CD4-positive, alpha-beta T cell treated with Interleukin-17A for 1 hour (primary cell): ENCODE measurements around the gene SH3BGRL.

Experiments used
- DNase-seq: peaks from one replicate; pipeline ENCODE4 v3.0.0-alpha.2; 2020

SH3BGRL gene

GRCh38 chrX:81201671-81202455 lies at the start of gene SH3BGRL, which contains the start of gene HMGN5:
Gene SH3BGRL, plus strand, starts transcription at chrX:81202102. Its CDS starts 99 bp downstream, at chrX:81202201.
Gene HMGN5, minus strand, starts transcription at chrX:81201913. Its CDS starts 80,364 bp downstream, at chrX:81121549.
- DNase-seq = peak; percentile 78

- DNase-seq = no peak
Observed at GRCh38 chrX:81168391-81168790, 33.5 kb upstream of the SH3BGRL start.

- peak; percentile 22 for DNase-seq
Observed at GRCh38 chrX:81174286-81174685, 27.6 kb upstream of the SH3BGRL start.

GRCh38 chrX:81195259-81195658 lies 6.6 kb upstream of the SH3BGRL start:
- DNase-seq = no peak

GRCh38 chrX:81195712-81196111 lies 6.2 kb upstream of the SH3BGRL start:
- DNase-seq = peak; percentile 71

- DNase-seq = no peak
Observed at GRCh38 chrX:81201071-81201470, 831 bp upstream of the SH3BGRL start.

- peak; percentile 1 for DNase-seq
Observed at GRCh38 chrX:81202456-81202819, 536 bp downstream of the SH3BGRL start.

- no peak for DNase-seq
Observed at GRCh38 chrX:81202943-81203342, 1.0 kb downstream of the SH3BGRL start.

- no peak for DNase-seq
Observed at GRCh38 chrX:81205551-81205950, 3.6 kb downstream of the SH3BGRL start.

- no peak for DNase-seq
Observed at GRCh38 chrX:81206476-81206875, 4.6 kb downstream of the SH3BGRL start.

GRCh38 chrX:81208916-81209315 lies 7.0 kb downstream of the SH3BGRL start:
- DNase-seq = no peak

GRCh38 chrX:81215685-81216084 lies 13.8 kb downstream of the SH3BGRL start:
- no peak for DNase-seq

GRCh38 chrX:81229229-81229628 lies 27.3 kb downstream of the SH3BGRL start:
- DNase-seq = no peak

GRCh38 chrX:81229901-81230300 lies 28.0 kb downstream of the SH3BGRL start:
- DNase-seq = no peak

- DNase-seq = no peak
Observed at GRCh38 chrX:81231476-81231875, 29.6 kb downstream of the SH3BGRL start.

GRCh38 chrX:81232218-81232617 lies 30.3 kb downstream of the SH3BGRL start:
- DNase-seq = no peak

- no peak for DNase-seq
Observed at GRCh38 chrX:81237516-81237915, 35.6 kb downstream of the SH3BGRL start.

GRCh38 chrX:81238166-81238565 lies 36.3 kb downstream of the SH3BGRL start:
- DNase-seq = no peak

- DNase-seq = no peak
Observed at GRCh38 chrX:81240701-81241331, 38.9 kb downstream of the SH3BGRL start.

GRCh38 chrX:81241753-81242152 lies 39.9 kb downstream of the SH3BGRL start:
- DNase-seq = no peak

- DNase-seq = no peak
Observed at GRCh38 chrX:81255876-81256275, 54.0 kb downstream of the SH3BGRL start.

- DNase-seq = no peak
Observed at GRCh38 chrX:81257817-81258216, 55.9 kb downstream of the SH3BGRL start.

GRCh38 chrX:81259020-81259713 lies 57.3 kb downstream of the SH3BGRL start:
- DNase-seq = no peak
